ENCODE measurements around the gene CDH15.

Gene CDH15

DNA sequence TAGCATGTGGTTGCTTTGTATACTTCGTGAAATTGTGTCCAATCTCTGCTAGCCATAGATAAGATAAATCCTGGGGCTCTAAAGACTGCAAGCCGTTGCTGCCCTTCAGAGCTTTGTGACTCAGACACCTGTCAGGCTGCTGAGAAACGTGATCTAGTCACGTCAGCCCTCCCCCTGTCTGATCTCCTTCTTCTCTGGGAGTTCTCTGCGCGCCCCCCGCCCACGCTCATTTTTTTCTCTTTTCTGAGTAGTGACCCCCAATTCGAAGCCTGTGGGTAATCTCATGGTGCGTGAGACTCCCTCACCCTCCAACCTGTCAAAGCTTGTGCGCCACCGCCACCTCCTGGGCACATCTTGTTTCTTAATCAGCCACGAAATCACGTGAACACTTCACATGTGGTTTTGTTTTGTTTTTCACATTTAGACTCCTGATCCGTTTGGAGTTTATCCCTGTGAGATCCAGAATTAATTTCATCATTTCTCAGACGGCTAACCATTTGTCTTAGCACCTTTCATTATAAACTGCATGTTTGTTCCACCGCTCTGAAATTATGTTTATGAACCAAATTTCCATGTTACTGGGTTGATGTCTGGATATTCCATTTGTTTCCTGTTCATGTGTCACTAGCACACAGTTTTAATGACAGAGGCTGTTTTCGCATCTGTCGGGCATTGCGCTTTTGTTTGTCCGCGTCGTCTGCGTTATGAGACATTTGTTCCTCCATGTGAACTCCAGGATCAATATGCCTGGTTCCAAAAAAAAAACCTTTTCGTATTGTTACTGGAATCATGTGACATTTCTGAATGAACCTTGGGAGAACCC is 45.0 kb downstream of the CDH15 start:
- H3K4me3 ChIP-seq (ENCODE audit: low read length) = peak overlapping the region; percentile 91
- peak; percentile 75 for DNase-seq (ENCODE audit: low read depth)
- TF ChIP-seq, protein P1, sequence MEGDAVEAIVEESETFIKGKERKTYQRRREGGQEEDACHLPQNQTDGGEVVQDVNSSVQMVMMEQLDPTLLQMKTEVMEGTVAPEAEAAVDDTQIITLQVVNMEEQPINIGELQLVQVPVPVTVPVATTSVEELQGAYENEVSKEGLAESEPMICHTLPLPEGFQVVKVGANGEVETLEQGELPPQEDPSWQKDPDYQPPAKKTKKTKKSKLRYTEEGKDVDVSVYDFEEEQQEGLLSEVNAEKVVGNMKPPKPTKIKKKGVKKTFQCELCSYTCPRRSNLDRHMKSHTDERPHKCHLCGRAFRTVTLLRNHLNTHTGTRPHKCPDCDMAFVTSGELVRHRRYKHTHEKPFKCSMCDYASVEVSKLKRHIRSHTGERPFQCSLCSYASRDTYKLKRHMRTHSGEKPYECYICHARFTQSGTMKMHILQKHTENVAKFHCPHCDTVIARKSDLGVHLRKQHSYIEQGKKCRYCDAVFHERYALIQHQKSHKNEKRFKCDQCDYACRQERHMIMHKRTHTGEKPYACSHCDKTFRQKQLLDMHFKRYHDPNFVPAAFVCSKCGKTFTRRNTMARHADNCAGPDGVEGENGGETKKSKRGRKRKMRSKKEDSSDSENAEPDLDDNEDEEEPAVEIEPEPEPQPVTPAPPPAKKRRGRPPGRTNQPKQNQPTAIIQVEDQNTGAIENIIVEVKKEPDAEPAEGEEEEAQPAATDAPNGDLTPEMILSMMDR (conservative IDR thresholded peaks at IDR 0.05; ENCODE audit: low read length) = peak; percentile 76

DNA sequence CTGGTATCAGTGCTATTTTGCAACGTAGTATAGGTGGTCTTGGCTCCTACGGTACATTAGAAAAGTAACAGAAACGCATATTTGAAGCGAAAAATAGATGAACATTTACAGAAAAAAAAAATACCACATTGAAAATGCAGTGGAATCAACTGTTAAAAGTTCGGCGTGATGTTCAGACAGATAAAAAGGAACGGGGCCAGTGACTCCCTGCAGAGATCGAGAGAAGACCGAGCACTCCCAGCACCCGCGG is 45.5 kb downstream of the CDH15 start:
- TF ChIP-seq, protein P1 (conservative IDR thresholded peaks at IDR 0.05; ENCODE audit: low read length) = no peak
- DNase-seq (ENCODE audit: low read depth) = no peak

DNA sequence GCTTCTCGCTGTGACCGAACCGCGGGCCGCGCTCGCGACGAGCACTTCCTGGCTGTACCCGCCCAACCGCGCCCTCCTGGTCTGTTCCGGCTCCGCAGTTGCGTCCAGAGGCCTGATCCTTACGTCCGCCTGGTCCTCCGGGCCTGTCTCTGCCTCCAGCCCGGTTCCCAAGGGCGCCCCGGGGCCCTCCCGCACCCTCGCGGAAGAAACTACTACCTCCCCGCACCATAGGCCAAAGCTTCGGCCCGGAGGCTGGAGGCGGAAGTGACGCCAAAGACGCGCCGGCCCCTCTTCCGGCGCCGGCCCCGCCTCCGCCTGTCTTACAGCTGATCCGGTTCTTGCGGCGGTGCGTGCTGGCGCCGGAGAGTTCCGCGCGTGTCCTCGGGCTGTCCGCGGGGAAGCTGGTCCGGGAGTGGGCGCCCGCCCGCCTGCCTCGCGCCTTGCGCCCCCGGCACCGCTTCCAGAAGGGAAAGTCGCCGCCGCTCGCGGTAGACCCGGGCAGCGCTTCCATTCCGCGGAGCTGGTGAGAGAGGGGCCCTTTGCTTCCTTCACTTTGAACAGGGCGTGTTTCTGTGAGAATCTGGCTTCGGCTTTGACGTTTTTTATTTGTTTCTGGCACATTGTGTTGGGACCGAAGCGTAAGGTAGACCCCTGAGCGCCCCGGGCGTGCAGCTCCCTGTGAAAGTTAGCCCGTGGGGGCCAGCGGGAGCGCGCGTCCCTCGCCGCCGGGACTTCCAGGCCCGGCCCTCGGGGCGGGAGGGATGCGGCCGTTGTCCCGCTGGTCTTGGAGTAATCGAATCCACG is 46.0 kb downstream of the CDH15 start, which contains the start of gene ZNF778:
Gene ZNF778 (plus strand): TSS at position 316 of the 804 bp plus-strand sequence. CDS start 3,425 bp downstream, outside the sequence.
- DNase-seq (ENCODE audit: low read depth) = peak; percentile 80
- H3K4me3 ChIP-seq (ENCODE audit: low read length) = peak within 1 kb of the TSS; percentile 91
- TF ChIP-seq, protein P1 (conservative IDR thresholded peaks at IDR 0.05; ENCODE audit: low read length) = no peak

More for the DNA sequence above, 45.5 kb downstream of the CDH15 start:
- peak overlapping the region; percentile 91 for H3K4me3 ChIP-seq (ENCODE audit: low read length)

DNA sequence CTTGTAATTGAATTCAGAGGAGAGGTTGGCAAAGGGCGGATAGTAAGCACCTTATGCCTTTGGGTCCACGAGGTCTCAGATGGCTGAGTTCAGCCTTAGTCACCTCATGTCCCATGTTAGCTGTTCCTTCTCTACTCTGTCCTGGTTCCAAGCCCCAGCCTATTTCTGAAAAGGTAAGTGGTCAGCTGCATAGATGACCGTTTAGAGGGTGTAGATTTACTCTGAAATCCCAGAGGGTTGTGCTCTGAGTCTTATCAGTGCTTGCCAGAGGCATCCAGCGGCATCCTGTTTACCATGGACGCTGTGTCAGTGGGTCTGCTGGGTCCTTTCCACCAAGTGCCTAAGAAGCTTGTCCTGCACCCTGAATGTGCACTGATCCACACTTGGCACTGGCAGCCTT is 47.8 kb downstream of the CDH15 start:
- H3K4me3 ChIP-seq (ENCODE audit: low read length) = no peak overlapping the region
- TF ChIP-seq, protein P1 (conservative IDR thresholded peaks at IDR 0.05; ENCODE audit: low read length) = no peak
- DNase-seq (ENCODE audit: low read depth) = no peak

DNA sequence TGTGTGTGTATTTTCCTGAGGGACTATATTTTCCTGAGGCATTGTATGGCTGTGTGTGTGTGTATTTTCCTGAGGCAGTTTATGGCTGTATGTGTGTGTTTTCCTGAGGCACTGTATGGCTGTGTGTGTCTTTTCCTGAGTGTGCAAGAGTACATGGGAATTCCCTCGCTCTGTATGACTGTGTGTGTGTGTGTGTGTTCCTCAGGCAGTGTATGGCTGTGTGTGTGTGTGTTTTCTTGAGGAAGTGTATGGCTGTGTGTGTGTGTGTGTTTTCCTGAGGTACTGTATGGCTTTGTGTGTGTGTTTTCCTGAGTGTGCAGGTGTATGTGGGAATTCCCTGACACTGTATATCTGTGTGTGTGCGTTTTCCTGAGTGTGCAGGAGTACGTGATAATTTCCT is 50.1 kb downstream of the CDH15 start:
- TF ChIP-seq, protein P1 (conservative IDR thresholded peaks at IDR 0.05; ENCODE audit: low read length) = no peak
- DNase-seq (ENCODE audit: low read depth) = no peak
- H3K4me3 ChIP-seq (ENCODE audit: low read length) = no peak overlapping the region

DNA sequence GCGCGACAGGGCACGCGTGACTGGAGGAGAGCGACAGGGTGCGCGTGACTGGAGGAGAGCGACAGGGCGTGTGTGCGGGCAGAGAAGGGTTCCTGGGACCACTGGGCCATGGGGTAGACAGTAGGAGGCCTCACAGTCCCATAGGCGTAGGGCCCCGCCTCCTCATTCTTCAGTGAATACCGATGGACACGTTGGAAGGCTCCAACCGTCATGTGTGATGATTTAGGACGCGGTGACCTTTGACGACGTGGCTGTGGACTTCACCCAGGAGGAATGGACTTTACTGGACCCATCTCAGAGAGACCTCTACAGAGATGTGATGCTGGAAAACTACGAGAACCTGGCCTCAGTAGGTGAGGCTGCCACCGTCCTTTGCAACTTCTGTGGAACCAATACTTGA is 51.4 kb downstream of the CDH15 start:
- TF ChIP-seq, protein P1 (conservative IDR thresholded peaks at IDR 0.05; ENCODE audit: low read length) = no peak
- H3K4me3 ChIP-seq (ENCODE audit: low read length) = no peak overlapping the region
- no peak for DNase-seq (ENCODE audit: low read depth)
